HG02588 (cell line): ENCODE results near the gene FGR.

ENCODE experiments used
- ATAC-seq: cut with Tn5 transposase; IDR thresholded peaks from one replicate; pipeline ENCODE4 v1.9.1; 2021; ENCODE audit warnings: mild to moderate bottlenecking, moderate library complexity; ENCODE audit not compliant: unreplicated experiment

FGR gene

DNA sequence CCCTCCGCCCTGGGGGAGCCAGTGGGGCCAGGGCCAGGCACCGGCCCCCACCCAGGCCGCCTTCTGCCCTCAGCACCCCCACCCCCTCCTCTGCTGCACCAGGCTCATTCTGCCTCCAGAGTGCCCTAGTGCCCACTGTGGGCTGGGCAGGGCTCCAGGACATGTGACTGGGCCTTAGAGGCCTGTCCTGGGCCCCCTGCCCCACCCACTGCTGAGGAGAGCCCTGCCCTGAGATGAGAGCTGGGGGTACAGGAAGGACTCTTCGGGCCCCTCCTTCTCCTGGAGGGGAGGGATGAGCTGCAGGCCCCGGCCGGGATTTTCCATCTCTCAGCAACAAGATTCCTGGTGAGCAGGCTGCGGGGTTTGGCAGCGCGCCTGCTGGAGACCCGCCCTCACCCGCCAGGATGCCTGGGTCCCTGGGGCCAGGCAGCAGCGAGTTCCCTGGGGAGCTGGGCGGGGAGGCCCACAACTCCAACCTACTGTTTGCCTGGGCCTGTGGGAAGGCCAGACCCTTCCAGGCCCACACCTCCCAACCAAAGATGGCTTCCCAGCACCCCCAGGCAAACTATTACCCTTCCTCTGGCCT is 45.1 kb downstream of the FGR start:
- ATAC-seq, result no peak

DNA sequence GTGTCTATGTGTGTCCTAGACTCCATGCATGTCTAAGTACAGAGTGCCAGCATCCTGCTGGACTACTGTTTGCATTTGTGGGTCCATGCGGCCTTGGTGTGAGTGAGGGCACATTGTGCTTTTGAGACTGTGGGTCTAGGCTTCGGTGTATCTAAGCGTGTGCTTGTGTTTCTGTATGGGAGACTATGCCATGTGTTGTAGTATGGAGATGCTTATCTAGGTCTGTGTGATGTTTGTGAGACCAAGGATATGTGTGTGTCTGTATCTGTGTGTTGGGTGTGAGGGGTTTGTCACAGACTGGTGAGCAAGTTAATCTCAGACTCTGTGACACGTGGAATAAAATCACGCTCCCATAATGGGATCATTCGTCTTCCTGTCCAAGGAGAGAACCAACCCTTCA is 45.5 kb downstream of the FGR start:
- ATAC-seq, result no peak

DNA sequence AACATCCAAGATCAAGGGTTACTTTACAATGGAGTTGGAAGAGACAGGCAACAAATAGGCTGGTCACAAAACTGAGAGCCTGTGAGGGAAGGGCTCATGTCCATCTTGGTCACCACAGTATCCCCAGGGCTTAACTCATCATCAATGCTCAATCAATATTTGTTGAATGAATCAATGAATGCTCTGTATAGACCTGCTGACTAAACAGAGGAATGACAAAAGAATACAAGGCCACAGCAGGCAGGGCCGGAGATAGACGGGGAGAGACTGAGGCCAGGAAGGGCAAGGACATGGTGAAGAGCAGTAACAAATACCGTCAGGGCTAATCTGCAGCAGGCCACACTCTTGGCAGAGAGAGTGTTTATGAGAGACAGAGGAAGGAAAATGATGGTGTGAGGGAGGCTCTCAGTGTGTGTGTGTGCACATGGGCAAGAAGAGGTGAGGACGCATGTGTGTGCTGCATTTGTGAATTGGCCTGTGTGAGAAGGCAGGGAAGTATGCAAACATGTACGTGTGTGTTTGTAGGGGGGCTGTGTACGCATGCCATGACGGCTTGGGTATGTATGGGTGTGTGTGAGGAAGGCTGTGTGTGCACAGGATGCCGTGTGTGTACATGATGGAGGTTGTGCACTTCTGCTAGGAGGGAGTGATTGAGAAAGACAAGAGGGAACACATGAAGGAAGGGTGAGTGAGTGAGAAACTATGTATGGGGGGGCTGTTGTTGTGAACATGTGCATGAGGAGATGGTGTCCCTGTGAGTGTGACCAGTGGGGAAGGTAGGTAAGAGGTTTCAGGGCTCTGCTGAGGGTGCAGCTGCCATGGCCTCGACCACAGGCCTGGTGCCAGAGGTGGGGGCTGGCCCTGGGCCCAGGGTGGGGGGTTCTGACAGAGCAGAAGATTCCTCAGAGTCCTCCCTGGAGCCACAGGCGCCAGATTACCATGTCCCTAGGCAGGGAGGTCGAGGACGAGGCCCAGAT is 46.4 kb downstream of the FGR start:
- no peak for ATAC-seq

DNA sequence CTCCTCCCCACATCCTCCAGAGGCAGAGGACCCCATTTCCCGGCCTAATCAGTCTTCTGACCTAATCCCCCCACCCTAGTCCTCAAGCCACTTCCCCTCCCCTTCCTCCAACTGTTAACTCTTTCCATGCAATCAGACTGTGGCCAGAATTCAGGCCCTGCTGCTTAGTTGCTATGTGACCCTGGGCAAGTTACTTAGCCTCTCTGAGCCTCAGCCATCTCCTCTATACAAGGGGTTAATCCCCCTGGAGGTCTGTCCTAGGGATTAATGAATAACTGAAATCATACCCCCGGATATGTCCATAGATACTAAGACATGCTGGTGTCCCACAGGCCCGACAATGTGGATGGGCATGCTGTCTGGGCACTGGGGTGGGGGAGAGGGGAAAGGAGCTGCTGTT is 49.3 kb downstream of the FGR start:
- no peak for ATAC-seq

DNA sequence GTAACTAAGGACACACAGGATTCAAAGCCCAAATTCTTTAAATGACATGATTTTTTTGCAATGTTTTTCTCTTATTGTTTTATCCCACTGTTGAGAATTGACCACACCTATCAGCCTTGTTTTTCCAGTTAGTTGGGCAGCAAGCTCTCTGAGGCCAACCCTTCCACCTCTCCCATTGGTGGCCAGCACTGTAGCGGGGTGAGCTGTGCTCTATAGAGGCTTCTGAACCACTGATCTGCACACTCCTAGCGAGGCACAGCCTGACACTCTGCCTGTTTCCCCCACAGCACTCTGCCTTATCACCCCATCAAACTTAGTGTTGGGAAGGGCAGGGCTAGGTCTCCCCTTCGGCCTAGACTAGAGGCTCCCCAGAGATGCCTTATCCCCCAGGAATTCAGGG is 50.5 kb downstream of the FGR start:
- no peak for ATAC-seq

DNA sequence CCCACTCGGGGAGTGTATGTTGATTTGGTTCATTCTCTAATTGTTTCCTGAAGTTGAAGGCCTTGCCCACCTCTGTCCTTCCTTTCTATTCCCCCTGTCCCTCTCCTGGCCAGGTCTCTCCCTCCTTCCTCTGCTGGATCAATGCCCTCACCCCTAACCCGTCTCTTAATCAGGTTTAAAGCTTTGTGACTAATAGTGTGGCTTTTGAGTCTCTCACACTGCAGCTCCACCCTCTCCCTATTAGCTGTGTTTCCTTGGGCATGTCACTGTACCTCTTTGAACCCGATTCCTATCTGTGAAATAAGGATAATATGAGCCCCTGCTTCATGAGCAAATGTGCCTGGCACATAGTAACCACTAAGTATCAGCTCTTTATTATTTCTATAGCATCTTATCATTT is 51.5 kb downstream of the FGR start:
- no peak for ATAC-seq

DNA sequence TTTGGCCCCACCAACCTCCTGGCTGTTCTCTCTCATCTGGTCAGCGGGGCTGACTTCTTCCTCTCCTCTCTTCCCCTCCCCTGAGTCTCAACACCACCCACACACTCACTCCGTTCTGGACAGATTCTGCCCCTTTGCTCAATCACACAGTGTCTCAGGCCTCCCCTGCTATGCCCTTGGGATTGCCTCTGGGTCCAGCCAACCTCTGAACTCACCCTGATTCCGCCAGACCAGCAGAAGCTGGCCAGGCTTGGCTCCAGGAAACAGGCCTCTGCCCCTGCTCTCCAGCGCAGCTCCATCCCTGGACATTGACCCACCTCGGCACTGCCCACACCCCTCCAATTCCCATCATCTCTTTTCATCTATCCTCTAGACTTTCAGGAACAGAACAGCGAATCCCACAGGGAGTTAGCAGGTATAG is 53.2 kb downstream of the FGR start:
- no peak for ATAC-seq

DNA sequence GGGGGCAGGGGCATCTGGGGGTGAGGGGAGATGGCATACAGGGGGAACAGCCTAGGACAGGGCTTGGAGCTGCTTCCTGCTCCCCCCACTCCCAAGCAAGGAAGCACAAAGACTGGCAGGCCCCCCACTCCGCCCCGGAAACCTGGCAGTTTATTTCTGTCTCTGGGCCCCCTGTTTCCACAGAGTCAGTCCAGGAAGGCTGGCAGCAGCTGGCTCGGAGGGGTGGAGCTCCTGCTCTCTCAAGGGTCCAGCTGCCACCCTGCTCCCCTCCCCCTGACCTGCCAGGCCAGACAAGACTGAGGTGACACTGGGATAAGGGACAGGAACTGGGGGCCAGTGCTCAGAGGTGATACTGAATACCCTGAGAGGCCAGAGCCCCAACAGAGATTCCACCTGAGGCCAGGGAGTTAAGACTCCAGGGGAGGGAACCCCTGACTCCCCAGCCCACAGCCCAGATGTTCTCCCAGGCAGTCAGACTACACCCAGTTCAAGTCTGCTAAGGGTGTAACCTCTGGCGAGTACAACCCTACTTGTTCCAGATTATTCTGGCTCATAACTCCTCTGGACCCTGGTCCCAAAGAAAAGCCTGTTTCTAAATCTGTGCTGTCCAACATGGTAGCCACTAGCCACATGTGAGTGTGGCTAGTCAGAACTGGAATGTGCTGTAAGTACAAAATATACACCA is 57.3 kb downstream of the FGR start:
- no peak for ATAC-seq

DNA sequence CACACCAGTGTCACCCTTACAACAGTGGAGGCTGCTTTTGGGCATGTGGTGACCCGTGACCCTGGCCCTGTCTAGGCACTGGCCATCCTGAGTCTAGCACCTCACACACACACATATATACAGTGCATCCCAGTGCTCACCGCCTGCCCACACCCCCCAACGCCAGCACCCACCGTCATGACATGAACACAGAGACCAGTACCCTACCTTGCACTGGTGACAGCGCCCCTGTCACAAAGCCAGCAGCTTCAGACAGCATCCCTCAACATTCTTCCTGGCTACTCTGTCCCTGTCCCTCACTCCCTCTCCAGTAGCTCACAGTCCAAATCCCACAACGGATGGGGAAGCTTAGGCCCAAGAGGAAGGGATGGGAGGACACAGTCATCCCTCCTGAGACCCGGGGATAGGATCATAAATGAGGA is 58.2 kb downstream of the FGR start:
- ATAC-seq, result no peak

DNA sequence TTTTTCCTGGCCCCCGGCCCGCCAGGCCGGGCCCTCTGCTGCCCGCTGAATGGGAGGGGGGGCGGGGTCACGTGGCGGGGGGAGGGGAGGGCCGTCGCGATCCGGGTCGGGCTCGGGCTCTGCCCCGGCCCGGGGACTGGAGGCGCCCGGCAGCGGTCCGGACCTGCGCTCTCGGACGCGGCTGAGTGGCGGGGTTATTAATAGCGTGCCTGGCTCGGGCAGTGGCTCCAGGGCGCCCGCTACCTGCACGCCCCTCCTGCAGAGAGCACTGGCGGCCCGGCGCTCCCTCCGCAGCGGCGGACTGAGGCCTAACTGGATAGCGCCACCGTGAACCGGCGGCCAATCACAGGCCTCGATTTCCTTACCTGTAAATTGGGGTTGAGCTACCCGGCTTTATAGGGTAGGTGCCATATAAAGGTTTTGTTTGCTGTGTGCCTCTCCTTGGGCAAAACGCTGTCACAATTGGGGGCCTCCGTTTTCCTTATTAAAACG is 59.1 kb downstream of the FGR start:
- ATAC-seq, result no peak

DNA sequence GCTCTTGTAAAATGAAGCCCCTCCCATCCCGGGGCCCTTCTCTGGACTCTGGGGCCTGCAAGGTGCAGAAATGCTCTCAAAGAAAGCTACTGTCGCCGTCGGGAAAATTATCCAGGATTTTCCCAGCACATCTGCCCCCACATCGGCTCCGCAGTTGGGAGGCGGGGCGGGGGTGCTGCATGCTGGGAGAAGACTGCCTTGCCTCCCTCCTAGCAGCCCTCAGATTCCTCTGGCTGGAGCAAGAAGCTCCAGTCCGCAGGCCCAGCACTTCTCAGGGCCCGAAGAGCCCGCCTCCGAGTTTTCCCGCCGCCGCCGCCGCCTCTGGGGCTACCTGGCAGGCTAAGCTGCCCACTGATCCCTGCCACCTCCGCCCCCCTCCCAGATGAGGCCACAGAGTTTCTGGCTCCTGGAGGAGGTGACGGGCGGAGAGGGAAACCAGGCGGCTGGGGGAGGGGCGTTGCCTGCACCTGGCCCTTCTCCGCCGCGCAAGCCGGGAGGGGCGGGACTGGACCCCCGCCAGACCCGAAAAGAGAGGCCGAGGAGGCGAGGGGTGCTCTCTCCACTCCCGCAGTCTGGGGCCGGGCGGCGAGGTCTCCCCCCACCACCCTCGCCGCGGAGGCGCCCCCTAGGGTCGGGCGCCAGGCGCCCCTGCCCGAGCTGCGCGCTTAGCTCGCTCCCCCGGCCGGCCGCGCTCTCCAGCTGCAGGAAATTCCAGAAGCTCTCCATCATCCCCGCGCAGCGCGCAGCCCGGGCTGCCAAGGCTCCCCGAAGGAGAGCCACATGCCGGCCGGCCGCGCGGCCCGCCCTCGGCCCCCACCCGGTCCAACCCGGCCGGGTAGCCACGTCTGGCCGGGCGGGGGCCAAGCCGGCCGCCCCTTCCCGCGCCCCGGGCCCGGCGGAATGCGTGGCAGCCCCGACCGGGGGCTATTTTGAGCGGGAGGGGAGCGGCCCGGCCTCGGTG is 59.8 kb downstream of the FGR start:
- ATAC-seq, result no peak

DNA sequence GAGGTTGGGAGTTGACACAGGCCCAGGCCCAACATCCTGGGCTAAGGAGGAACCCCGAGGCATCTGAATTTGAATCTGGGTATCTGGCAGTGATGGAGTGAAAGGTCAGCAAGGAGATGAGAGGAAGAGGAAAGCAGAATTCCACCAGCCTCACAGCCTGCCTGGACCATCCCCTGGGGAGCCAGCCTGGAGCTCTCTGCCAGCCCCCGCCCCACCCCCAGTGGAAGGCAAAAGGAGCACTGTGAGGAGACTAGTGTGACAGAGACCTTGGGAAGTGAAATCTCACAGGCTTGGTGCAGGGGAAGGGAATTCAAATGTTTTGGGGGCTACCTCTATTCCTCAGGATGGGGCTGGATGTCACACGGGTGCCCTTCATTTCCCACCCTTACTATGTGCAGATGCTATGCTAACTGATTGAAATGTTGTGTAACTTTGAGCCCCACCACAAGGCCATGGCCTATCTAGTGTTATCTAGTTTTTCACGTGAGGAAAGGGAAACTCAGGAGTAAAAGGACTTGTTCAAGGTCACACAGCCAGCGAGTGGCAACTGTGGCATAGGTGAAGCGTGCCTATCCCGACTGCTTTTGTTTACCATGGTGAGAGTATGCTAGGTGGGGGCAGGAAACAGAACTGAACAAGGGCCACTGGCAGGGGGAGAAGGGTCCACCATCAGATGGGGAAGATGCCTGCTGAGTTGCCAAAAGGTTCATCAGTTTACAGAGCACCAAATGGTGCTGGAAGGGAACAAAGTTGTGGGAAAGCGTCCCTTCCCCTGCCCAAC is 60.8 kb downstream of the FGR start:
- ATAC-seq, result no peak

DNA sequence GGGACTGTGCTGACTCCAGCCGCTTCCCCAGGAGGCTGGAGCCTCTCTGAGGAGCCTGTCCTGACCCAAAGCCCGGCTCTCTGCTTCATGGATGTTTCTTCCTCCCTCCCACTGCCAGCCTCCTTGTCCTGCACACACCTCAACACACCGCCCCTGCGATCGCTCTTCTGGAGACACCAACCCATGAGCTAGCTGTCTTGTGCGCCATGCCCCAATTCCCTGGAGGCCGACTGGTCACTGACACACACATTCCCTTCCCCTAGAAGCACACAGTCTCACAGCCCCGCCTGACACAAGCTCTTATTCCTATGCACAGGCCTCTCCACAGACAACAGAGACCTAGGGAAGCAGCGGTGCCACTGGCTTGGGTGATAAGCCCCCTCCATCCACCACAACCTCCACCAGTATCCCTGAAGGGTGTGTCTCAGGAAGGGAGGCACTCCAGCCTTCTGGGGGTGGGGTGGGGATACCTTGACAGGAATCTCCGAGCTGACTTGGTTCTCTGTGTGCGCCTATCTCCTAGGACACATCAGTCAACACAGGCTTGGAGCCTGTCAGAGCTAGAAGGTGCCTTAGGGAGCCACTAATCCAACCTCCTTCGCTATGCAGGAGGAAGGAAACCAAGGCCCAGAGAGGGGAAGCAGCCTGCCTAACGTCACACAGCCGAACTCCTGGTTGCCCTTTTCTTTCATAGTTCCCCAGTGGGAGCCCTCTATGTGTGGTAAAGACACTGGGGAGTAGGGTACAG is 62.1 kb downstream of the FGR start:
- ATAC-seq, result no peak

DNA sequence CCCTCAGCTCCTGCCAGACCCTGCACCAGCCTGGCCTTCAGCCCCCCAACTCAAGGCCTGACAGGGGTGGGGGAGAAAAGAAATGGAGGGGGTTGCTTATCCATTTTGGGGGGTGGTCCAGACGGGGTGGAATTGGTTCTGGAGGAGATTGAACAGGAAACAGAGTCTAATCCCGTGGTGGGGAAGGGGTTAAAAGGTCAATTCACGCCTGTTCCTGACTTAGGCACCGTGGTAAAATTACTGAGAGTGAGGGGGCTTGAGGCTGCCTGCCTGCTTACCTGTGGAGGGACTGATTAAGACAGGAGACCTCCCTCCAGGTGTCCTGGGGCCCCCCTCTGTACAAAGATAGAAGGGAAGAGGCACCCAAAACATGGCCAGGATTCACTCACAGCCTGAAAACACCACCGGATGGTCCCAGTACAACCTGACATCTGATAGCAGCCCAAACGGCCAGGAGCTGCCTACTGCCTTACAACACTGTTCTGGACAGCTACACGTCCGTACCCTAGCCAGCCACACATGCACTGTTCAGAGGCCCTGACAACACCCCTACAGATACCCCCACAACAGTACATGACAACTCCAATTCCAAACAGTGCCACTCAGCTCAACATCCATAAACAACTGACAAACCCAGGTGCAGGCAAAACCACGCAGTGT is 62.8 kb downstream of the FGR start:
- no peak for ATAC-seq

DNA sequence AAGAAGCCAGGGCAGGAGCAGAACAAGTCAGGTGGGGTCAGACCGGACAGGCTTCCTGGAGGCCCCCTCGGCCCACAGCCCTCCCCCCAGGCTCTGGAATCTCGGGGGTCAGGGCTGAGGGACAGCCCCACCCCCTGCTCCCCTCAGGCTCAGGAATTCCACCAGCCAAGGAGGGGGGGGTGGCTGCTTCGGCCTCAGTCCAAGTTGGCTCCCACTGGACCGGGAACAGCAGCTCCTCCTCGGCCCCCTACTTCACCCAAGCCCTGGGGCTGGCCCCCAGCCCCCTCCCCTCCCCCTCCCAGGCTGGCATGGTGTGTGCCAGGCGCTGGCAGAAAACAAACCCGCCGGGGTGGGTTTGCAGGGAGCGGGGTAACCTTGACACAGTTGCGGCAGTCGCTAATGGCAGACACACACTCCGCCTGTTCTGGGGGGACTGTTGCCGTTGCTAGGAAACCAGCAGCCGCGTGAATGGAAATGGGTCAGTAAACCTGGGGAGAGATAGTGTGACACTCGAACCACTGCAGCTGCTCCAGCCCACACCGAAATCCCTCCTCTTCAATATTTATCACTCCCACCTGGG is 63.5 kb downstream of the FGR start:
- ATAC-seq, result no peak

DNA sequence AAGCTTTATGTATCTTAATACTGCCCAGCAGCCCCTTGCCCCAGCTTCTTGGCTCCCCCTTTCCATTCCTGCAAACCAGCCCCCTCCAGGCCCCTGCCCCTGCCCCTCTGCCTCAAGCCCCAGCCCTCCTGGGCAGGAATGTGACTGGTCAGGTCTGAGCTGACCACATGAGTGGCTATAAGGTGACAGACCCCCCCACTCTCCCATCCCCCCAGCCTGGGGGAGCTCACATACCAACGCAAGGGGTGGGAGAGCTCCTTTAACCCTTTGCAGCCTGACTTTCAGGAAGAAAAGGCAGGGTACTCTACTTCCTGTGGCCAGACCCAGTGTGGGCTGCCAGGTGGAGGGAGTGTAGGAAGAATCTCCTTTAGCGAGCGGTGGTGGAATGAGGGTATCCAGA is 64.2 kb downstream of the FGR start:
- no peak for ATAC-seq

DNA sequence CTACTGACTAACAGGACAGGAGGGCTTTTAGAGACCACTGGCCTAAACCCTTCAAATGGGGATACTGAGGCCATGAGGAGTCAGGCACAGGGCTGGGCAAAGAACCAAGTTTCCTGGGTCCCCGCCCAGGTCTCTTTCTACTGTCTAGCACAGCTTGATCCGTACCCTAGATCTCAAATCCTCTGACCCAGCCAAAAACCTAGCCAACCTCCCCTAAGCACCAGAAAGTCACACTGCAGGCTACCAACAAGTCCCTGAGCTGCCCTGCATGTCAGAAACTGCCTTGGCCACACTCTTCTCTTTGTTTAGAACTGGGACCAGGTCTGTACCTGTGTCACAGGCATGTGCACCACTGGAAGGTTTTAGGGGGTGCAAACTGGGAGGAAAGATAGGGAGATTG is 64.6 kb downstream of the FGR start:
- ATAC-seq, result no peak
